Mesenchymal stem cell (in vitro differentiated cells and primary cell): ENCODE results near the gene TMEM147.
A peak's percentile ranks its signal among the peaks of the same experiment; 100 is the strongest.

Experiments
- DNase-seq: peaks from one replicate; pipeline ENCODE4 v3.0.0-alpha.2; 2013
- H2AFZ ChIP-seq: one replicate; pipeline ENCODE4 v1.6.1; 2013; ENCODE audit warnings: low read depth, mild to moderate bottlenecking, control low read depth, inconsistent platforms, low read length, moderate library complexity
- H2AK5ac ChIP-seq: 2 replicates; pipeline ENCODE4 v1.6.1; 2013; ENCODE audit warnings: low read length, moderate library complexity, mild to moderate bottlenecking, inconsistent platforms; ENCODE audit not compliant: severe bottlenecking
- H2BK120ac ChIP-seq: one replicate; pipeline ENCODE4 v1.6.1; 2013; ENCODE audit warnings: low read depth, mild to moderate bottlenecking, inconsistent platforms, low read length, moderate library complexity
- H2BK12ac ChIP-seq, 2 experiments: one replicate each; pipeline ENCODE4 v1.6.1; 2013; ENCODE audit warnings: inconsistent platforms in 2 of 2, low read length in 2 of 2, mild to moderate bottlenecking in 2 of 2, moderate library complexity in 2 of 2, control low read depth in 1 of 2
- H2BK15ac ChIP-seq: one replicate; pipeline ENCODE4 v1.6.1; 2013; ENCODE audit warnings: mild to moderate bottlenecking, low read depth, inconsistent platforms; ENCODE audit not compliant: poor library complexity, severe bottlenecking
- H2BK5ac ChIP-seq: 2 replicates; pipeline ENCODE4 v1.6.1; 2013; ENCODE audit warnings: low read depth, mild to moderate bottlenecking, low read length, control low read depth, inconsistent platforms; ENCODE audit not compliant: poor library complexity, severe bottlenecking
- H3K14ac ChIP-seq, 2 experiments: one replicate each; pipeline ENCODE4 v1.6.1; 2013; ENCODE audit warnings: inconsistent platforms in 2 of 2, low read length in 2 of 2, control low read depth in 1 of 2, mild to moderate bottlenecking in 1 of 2, moderate library complexity in 1 of 2
- H3K18ac ChIP-seq, 2 experiments: one replicate each; pipeline ENCODE4 v1.6.1; 2013; ENCODE audit warnings: inconsistent platforms in 2 of 2, low read length in 2 of 2, control low read depth in 1 of 2, low read depth in 1 of 2, mild to moderate bottlenecking in 1 of 2
- H3K23ac ChIP-seq, 2 experiments: one replicate each; pipeline ENCODE4 v1.6.1; 2013; ENCODE audit warnings: inconsistent platforms in 2 of 2, low read length in 2 of 2, mild to moderate bottlenecking in 2 of 2, moderate library complexity in 2 of 2, control low read depth in 1 of 2
- H3K27ac ChIP-seq: 2 replicates; pipeline ENCODE4 v1.5.1; 2013; ENCODE audit warnings: mild to moderate bottlenecking, moderate library complexity, low read length, control low read depth, inconsistent platforms; ENCODE audit not compliant: poor library complexity, severe bottlenecking
- H3K27me3 ChIP-seq, 2 experiments: 2 replicates each; pipeline versions ENCODE4 v1.6.1 to v1.7.0; 2013; ENCODE audit warnings: low read length in 2 of 2, mild to moderate bottlenecking in 2 of 2, moderate library complexity in 2 of 2, control low read depth in 1 of 2, inconsistent platforms in 1 of 2; ENCODE audit not compliant: control insufficient read depth in 1 of 2, insufficient read depth in 1 of 2
- H3K36me3 ChIP-seq, 2 experiments: 2 replicates each; pipeline versions ENCODE4 v1.6.1 to v1.7.0; 2013; ENCODE audit warnings: low read length in 2 of 2, control low read depth in 1 of 2, inconsistent platforms in 1 of 2, low read depth in 1 of 2, mild to moderate bottlenecking in 1 of 2; ENCODE audit not compliant: insufficient read depth in 2 of 2, control insufficient read depth in 1 of 2
- H3K4ac ChIP-seq, 2 experiments: one replicate each; pipeline ENCODE4 v1.6.1; 2013; ENCODE audit warnings: inconsistent platforms in 2 of 2, low read length in 2 of 2, mild to moderate bottlenecking in 2 of 2, moderate library complexity in 2 of 2, control low read depth in 1 of 2, low read depth in 1 of 2
- H3K4me1 ChIP-seq: 2 replicates; pipeline ENCODE4 v1.6.1; 2013; ENCODE audit warnings: low read depth, low read length, control low read depth; ENCODE audit not compliant: control insufficient read depth, insufficient read depth
- H3K4me2 ChIP-seq: 2 replicates; pipeline ENCODE4 v1.6.1; 2013; ENCODE audit warnings: low read length, mild to moderate bottlenecking, inconsistent platforms; ENCODE audit not compliant: poor library complexity, severe bottlenecking
- H3K4me3 ChIP-seq, 2 experiments: 2 replicates each; pipeline versions ENCODE4 v1.5.1 to v1.7.0; 2013; ENCODE audit warnings: low read length in 2 of 2, mild to moderate bottlenecking in 2 of 2, control low read depth in 1 of 2, low read depth in 1 of 2; ENCODE audit not compliant: insufficient read depth in 1 of 2
- H3K79me1 ChIP-seq: replicated peaks from 2 replicates; pipeline ENCODE4 v1.6.1; 2013; ENCODE audit warnings: mild to moderate bottlenecking, control low read depth, low read length, inconsistent platforms; ENCODE audit not compliant: poor library complexity, severe bottlenecking
- H3K9ac ChIP-seq: 2 replicates; pipeline ENCODE4 v1.7.0; 2013; ENCODE audit warnings: mild to moderate bottlenecking, low read length, moderate library complexity
- H3K9me3 ChIP-seq: 2 replicates; pipeline ENCODE4 v1.7.0; 2013; ENCODE audit warnings: mild to moderate bottlenecking, low read length; ENCODE audit not compliant: control insufficient read depth
- H4K8ac ChIP-seq: one replicate; pipeline ENCODE4 v1.6.1; 2013; ENCODE audit warnings: inconsistent platforms, mild to moderate bottlenecking, low read length, moderate library complexity
- H4K91ac ChIP-seq: one replicate; pipeline ENCODE4 v1.6.1; 2013; ENCODE audit warnings: mild to moderate bottlenecking, low read length, inconsistent platforms
- WGBS: methylation state at CpG from one replicate; pipeline ENCODE4 v1.1.7; 2013; ENCODE audit warnings: mixed read lengths; 5-methylcytosine and 5-hydroxymethylcytosine counted together

TMEM147 gene

DNA sequence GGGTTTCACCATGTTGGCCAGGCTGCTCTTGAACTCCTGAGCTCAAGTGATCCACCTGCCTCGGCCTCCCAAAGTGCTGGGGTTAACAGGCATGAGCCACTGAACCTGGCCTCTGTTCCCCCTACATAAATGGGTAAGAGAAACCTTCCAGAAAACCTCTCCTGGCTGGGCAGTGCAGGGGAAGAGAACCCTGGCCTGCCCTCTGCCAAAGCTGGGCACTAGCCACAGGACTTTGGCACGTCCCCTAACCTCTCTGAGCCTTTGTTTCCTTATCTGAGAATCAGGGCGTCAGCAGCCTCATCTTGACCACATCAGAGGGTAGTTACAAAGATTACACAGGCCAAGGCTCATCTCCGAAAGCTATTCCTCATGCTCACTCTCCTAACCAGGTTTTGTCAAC lies 19.6 kb upstream of the TMEM147 start:
- Histone ChIP-seq H3K4me2 (no peak overlapping the region), H3K18ac (no peak overlapping the region), H2BK15ac (no peak overlapping the region), H3K23ac (no peak overlapping the region), H3K36me3 (no peaks in the 10 kb centered on the region), H3K4me1 (no peaks in the 10 kb centered on the region), H3K9ac (no peak overlapping the region), H2BK12ac (no peak overlapping the region), H4K91ac (no peak overlapping the region), H2BK120ac (no peak overlapping the region), H2BK5ac (no peak overlapping the region), H4K8ac (no peak overlapping the region), H3K14ac (no peak overlapping the region), H2AK5ac (no peak overlapping the region), H3K27me3 (peaks cover 7 to 18% of the 10 kb centered on the region in 2 experiments), H3K9me3 (no peaks in the 10 kb centered on the region), H3K4me3 (no peak overlapping the region), H2AFZ (no peak overlapping the region), H3K79me1 (no peaks in the 10 kb centered on the region), H3K4ac (no peak overlapping the region), H3K27ac (no peak overlapping the region)
- no peak for DNase-seq
- WGBS: 72% methylated on average over 4 of the region's 4 CpGs

- Histone ChIP-seq H2BK12ac (no peak within 1 kb of the TSS), H3K23ac (no peak within 1 kb of the TSS), H2BK120ac (no peak within 1 kb of the TSS), H3K4ac (no peak within 1 kb of the TSS), H3K4me1 (no peaks in the 10 kb centered on the region), H4K8ac (no peak within 1 kb of the TSS), H3K27me3 (peaks cover 21 to 30% of the 10 kb centered on the region in 2 experiments), H3K36me3 (no peaks in the 10 kb centered on the region), H3K4me2 (no peak within 1 kb of the TSS), H3K18ac (no peak within 1 kb of the TSS), H3K27ac (no peak within 1 kb of the TSS), H3K4me3 (peak within 1 kb of the TSS in 1 of 2 experiments; percentile 33), H2AFZ (no peak within 1 kb of the TSS), H2AK5ac (no peak within 1 kb of the TSS), H4K91ac (no peak within 1 kb of the TSS), H3K79me1 (no peaks in the 10 kb centered on the region), H3K9ac (no peak within 1 kb of the TSS), H3K14ac (peak within 1 kb of the TSS in 1 of 2 experiments; percentile 37), H2BK5ac (no peak within 1 kb of the TSS), H3K9me3 (no peaks in the 10 kb centered on the region), H2BK15ac (no peak within 1 kb of the TSS)
- 87% methylated on average over 6 of the region's 11 CpGs for WGBS
- peak; percentile 54 for DNase-seq
Measured at GRCh38 chr19:35528218-35529038, 17.0 kb upstream of the TMEM147 start, which contains the start of gene SBSN. Gene SBSN, minus strand, starts transcription at chr19:35528311. Its CDS starts 30 bp downstream, at chr19:35528281.

- Histone ChIP-seq H3K9me3 (no peaks in the 10 kb centered on the region), H2BK5ac (no peak overlapping the region), H4K91ac (no peak overlapping the region), H3K14ac (no peak overlapping the region), H2AFZ (no peak overlapping the region), H3K27me3 (peaks cover 28 to 36% of the 10 kb centered on the region in 2 experiments), H3K4me2 (no peak overlapping the region), H3K9ac (no peak overlapping the region), H2AK5ac (no peak overlapping the region), H2BK15ac (no peak overlapping the region), H3K27ac (no peak overlapping the region), H3K18ac (no peak overlapping the region), H4K8ac (no peak overlapping the region), H3K36me3 (no peaks in the 10 kb centered on the region), H3K23ac (no peak overlapping the region), H2BK120ac (no peak overlapping the region), H3K4me1 (no peaks in the 10 kb centered on the region), H2BK12ac (no peak overlapping the region), H3K79me1 (no peaks in the 10 kb centered on the region), H3K4ac (no peak overlapping the region), H3K4me3 (no peak overlapping the region)
- 80% methylated on average over 18 of the region's 19 CpGs for WGBS
- DNase-seq: no peak
Measured at GRCh38 chr19:35529241-35530218, 15.9 kb upstream of the TMEM147 start.

GRCh38 chr19:35531291-35531690 lies 14.1 kb upstream of the TMEM147 start:
- no peak overlapping the region for H3K27ac ChIP-seq
- H4K91ac ChIP-seq: peak overlapping the region; percentile 52
- H3K23ac ChIP-seq: no peak overlapping the region
- H2BK12ac ChIP-seq: peak overlapping the region in 1 of 2 experiments; percentile 39
- WGBS: 51% methylated on average over 5 of the region's 6 CpGs
- no peak overlapping the region for H2BK15ac ChIP-seq
- H3K4me1 ChIP-seq: peaks cover 3% of the 10 kb centered on the region
- H3K36me3 ChIP-seq: no peaks in the 10 kb centered on the region
- no peak overlapping the region for H2BK5ac ChIP-seq
- H3K79me1 ChIP-seq: no peaks in the 10 kb centered on the region
- H3K4ac ChIP-seq: no peak overlapping the region
- no peak overlapping the region for H2AFZ ChIP-seq
- no peak overlapping the region for H3K4me3 ChIP-seq
- no peak for DNase-seq
- H3K27me3 ChIP-seq: peaks cover 22 to 30% of the 10 kb centered on the region in 2 experiments
- H3K9ac ChIP-seq: no peak overlapping the region
- H2AK5ac ChIP-seq: no peak overlapping the region
- no peak overlapping the region for H3K4me2 ChIP-seq
- H3K9me3 ChIP-seq: no peaks in the 10 kb centered on the region
- no peak overlapping the region for H2BK120ac ChIP-seq
- H3K18ac ChIP-seq: no peak overlapping the region
- H3K14ac ChIP-seq: no peak overlapping the region
- no peak overlapping the region for H4K8ac ChIP-seq
